ENCODE data around the gene PTDSS2.
"Not testable (repeated sequence)": the region's sequence is repeated elsewhere in the genome, so short reads cannot be mapped to it uniquely, and the experiment has no call there.

The PTDSS2 gene

DNA sequence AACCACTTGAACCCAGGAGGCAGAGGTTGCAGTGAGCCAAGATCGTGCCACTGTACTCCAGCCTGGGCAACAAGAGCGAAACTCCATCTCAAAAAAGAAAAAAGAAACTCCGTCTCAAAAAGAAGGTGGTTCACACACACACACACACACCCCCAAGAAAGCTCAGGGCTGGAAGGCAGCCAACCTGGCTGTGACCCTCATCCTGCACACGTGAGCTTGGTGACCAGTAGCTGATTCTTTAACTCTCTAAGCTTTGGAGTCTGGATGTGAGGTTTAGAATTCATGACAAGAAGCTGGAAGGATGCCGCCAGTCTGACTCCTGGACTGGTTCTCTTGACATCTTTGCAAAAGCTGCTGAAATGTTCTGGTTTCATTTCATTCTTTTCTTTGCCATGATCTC lies 58.9 kb downstream of the PTDSS2 start:
- no peak for DNase-seq

DNA sequence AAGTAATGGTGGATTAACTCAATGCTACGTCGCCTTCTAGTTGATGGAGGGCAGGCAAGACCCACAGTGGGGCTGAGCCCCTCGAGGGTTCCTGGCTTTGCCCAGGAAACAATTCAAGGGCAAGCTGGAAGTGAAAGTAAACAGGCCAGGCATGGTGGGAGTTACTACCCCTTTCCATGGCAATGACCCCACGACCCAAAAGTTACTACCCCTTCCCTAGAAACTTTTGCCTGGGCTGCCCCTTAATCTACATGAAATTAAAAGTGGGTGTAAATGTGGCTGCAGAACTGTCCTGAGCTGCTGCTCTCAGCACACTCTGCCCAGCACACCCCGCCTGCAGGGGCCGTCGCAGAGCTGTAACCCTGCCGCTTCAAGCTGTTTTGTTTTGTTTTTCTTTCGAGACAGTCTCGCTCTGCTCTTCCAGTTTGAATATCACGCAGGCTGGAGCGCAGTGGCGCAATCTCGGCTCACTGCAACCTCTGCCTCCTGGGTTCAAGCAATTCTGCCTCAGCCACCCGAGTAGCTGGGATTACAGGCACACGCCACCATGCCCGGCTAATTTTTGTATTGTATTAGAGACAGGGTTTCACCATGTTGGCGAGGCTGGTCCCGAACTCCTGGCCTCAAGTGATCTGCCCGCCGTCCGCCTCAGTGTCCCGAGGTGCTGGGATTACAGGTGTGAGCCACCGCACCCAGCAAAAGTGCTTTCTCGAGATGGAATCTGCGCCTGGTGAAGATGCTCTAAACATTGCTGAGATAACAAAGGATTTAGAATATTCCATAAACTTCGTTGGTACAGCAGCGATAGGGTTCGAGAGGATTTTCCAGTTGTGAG lies 62.9 kb downstream of the PTDSS2 start:
- no peak for DNase-seq

DNA sequence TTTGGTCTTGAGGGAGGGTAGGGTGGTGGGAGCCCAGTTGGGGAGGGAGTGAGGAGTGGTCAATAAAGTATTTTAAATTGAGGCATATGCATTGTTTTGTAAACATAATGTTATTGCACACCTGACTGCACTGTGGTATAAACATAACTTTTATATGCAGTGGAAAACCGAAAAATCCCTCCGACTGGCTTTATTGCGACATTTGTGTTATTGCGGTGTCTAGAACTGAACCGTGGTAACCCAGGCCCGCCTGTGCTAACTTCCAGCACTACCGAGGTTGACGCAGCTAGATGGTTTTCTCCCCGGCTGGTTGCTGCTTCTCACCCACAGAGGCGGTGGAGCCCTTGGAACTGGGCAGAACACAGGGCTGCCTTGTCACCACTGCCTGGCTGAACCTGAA lies 64.5 kb downstream of the PTDSS2 start:
- DNase-seq, result no peak

DNA sequence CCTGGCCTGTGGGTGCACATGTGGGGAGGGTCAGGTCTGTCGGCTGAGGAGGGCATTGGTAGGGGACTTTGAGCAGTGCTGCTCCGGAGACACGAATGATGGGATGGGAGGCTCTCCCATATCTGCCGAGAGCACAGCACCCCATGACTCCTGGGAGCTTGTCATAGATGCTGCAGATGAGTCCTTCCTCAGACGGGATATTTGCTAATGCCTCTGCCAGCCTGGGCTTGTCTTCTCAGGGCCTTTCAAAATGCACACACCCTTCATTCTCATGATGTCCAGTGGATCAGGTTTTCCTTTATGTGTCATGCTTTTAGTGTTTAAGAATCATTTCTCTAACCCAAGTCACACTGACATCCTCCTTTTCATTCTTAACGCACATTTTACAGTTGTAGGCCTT lies 65.1 kb downstream of the PTDSS2 start:
- DNase-seq, result no peak

DNA sequence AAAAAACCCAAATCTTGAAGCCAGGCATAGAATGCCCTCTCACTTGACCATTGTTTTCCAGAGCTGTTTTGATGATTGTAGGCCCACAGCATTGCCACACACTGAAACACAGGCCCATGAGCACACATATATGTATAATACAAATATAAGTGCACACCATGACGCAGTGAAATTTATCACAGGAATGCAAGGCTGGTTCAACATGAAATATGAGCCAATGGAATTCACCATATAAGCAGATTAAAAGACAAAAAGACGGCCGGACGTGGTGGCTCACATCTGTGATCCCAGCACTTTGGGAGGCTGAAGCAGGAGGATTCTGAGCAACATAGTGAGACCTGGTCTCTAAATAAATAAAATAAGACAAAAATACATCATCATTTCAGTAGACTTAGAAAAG lies 66.3 kb downstream of the PTDSS2 start:
- DNase-seq, result no peak

DNA sequence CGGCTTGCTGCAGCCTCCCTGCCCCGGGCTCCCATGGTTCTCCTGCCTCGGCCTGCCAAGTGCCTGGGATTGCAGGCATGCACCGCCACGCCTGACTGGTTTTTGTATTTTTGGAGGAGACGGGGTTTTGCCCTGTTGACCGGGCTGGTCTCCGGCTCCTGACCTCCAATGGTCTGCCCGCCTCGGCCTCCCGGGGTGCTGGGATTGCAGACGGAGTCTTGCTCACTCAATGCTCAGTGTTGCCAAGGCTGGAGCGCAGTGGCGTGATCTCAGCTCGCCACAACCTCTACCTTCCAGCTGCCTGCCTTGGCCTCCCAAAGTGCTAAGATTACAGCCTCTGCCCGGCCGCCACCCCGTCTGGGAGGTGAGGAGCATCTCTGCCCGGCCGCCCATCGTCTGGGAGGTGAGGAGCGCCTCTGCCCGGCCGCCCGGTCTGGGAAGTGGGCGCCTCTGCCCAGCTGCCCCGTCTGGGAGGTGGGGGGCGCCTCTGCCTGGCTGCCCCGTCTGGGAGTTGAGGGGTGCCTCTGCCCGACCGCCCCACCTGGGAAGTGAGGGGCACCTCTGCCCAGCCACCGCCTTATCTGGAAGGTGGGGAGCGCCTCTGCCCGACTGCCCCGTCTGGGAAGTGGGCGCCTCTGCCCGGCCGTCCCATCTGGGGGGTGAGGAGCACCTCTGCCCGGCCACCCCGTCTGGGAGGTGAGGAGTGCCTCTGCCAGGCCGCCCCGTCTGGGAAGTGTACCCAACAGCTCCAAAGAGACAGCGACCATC lies 67.0 kb downstream of the PTDSS2 start:
- not testable (repeated sequence) for DNase-seq

DNA sequence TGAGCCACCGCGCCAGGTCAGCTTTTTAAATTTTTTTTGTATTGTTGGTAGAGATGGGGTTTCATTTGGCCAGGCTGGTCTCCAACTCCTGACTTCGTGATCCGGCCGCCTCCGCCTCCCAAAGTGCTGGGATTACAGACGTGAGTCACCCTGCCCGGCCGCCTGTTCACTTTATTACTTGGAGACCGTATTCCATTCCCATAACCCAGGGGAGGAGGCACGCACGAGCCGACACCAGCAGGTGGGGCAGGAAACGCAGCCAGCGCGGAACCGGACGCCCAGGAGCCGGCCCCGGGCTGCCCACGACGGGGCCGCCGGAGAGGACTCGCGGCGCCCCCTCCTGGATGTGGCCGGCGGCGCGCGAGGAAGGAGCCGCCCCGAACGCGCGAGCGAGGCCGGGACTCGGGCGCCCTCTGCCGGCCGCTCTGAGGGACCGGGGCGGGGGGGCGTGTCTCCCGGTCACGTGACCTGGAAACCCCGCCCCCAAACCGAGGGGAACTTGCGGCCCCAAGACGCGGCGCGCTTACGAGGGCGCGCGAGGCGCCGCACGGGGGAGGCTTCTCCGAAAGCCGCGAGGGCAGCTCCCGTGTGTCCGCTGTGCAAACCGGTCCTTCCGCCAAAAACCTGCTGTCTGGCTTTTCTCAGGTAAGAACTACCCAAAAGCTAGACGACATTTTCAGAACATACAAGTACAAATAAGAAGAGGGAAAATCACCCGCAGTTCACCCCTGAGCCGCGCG lies 68.6 kb downstream of the PTDSS2 start:
- DNase-seq, result peak; percentile 97

DNA sequence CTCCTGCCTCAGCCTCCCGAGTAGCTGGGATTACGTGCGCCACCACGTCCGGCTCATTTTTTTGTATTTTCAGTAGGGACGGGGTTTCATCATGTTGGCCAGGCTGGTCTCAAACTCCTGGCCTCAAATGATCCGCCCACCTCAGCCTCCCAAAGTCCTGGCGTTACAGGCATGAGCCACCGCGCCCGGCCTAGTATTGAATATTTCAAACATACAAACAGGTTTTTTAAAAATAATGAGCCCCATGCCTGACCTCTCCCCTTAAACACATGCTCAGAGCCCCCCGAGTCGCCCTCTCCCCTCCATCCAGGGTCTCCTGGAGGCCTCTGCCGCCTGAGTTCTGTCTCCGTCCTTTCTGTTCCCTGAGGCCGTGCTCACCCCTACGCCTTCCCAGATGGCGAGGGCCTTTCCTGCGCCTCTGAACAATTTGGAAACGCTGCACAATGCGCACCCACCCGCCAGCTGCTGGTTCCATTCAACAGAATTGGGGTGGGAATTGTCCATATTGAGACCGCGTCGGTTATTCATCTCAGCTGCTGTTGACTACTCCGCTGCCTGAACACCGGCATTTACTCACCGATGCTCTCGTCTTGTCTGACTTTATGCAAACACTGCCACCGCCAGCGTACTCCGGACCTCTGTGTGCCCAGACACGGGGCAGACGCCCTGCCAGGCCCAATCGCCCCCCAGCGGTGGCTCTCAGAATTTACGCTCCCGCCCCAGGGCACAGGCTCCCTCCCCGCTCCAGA lies 70.5 kb downstream of the PTDSS2 start:
- DNase-seq, result no peak

DNA sequence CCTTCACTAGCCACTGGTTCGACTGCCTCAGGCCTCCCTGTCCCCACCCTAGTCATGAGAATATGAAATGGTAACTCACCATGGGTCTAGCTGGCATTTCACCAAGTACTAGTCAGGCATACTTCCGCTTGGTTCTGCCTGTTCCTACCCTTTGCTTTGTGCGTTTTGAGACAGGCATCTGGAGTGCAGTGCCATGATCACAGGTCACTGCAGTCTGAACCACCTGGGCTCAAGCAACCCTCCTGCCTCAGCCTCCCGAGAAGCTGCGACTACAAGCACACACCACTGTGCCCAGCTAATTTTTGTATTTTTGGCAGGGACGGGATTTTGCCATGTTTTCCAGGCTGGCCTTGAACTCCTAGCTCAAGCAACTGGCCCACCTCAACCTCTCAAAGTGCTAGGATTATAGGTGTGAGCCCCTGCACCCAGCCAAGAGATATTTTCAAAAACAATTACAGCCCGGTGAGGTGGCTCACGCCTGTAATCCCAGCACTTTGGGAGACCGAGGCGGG lies 71.2 kb downstream of the PTDSS2 start:
- no peak for DNase-seq

DNA sequence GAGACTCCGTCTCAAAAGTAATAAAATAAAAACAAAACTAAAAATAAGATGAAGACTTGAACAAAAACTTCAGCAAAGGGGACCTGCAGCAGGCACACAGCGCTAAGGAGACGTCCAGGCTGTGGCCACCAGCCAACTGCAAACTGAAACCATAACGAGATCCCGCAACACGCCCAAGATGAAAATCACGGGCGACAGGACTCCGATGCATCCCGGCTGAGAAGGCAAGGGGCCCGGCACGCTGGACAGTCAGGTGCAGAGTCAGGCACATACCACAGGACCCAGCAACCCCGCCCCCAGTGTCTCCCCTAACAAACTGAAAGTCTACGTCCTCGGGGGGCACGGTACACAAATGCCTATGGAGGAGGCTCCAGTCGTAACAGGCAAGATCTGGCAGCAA lies 76.1 kb downstream of the PTDSS2 start:
- no peak for DNase-seq

DNA sequence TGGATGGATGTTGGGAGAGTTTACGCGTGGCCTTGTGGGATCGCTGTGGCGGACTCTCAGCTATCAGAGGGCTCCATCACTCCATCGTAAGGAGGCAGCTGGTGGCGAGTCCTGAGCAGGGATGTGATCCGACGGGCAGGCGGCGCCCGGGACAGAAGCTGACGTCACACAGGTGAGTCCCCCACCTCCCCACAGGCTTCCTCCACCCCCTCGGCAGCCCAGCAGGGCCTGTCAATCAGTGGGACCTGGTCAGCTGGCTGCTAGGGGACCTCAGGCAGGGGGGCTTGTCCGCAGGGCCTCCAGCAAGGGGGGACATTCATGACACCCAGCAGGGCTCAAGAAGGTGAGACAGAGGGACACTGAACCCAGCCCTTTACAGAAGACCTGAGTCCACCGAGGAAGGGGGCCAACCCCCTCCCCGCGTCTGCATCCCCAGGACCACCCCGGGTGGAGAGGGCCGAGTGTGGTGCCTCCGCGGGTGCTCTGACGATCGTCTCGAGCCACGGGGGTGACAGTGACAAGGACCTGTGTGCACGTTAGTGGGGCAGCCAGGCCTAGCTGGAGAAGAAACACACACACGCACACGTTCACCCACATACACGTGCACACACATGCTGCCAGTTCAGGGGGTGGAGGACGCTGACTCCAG lies 78.2 kb downstream of the PTDSS2 start:
- no peak for DNase-seq

DNA sequence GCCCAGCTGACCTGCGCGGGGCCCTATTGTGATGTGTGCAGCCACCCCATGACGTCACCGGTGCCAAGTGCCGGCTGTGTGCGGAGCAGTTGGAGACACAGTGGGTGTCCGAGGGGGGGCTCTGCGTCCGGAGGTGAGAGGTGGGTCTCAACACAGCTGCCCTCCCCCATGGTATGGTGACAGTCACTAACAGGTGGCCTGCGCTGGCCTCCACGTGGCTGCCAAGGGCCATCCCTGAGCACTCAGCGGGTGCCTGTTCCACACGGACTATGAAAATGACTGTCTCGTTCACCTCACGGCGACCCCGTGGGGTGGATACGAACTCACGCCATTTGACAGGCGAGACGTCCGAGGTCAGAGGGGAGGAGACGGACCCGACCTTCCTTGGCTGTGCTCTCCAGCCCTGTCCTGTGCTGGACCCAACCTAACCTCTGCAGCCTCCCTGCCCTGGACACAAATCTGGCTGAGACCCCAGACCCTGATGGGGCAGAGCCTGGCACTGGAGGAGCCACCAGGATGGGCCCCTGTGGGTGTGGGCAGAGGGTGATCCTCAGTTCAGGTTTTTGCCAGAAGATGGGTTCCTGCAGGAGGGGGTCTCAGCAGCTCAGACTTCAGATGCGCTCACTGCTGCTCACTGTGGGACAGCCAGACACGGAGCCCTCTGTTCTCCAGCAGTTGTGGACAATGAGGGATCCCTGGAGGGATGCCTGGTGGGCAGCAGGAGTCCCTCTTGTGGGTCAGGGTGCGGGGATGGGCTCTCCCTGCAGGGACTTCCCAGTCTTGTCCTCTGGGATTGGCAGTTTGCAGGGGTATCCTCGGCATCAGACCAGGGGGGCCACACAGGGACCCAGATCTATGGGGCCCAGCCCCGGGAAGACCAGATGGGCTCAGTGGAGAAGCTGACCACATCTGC lies 79.0 kb downstream of the PTDSS2 start:
- DNase-seq, result no peak

DNA sequence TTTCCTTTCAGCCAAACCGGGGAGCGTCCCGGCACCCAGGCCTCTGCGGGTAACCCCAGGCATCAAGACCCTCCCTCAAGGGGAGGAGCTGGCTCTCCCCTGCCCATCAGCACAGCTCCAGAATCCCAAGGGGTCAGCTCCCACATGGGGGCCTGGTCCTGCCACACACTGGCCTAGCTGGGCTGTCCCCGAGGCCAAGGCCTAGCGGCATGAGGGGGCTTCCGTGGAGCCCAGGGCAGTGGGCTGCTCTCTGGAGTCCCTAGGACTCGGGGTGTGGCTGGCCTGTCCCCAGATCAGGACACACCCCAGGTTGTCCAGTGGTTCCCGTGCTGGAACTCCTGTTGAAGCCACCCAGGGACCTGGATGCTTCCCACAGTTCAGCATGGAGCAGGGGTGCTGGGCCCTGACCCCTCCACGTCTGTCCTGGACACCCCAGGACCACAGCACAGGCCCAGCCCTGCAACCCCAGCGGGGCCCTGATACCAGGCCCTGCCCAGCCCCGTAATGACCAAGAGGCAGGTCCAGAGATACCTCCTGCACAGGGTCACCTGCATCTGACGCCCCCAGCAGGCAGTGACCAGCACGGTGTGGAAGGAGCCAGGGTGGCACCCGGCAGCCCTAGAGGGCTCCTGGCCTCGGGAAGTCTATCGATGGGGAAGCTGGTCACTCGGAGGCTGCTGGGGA lies 79.8 kb downstream of the PTDSS2 start:
- no peak for DNase-seq

DNA sequence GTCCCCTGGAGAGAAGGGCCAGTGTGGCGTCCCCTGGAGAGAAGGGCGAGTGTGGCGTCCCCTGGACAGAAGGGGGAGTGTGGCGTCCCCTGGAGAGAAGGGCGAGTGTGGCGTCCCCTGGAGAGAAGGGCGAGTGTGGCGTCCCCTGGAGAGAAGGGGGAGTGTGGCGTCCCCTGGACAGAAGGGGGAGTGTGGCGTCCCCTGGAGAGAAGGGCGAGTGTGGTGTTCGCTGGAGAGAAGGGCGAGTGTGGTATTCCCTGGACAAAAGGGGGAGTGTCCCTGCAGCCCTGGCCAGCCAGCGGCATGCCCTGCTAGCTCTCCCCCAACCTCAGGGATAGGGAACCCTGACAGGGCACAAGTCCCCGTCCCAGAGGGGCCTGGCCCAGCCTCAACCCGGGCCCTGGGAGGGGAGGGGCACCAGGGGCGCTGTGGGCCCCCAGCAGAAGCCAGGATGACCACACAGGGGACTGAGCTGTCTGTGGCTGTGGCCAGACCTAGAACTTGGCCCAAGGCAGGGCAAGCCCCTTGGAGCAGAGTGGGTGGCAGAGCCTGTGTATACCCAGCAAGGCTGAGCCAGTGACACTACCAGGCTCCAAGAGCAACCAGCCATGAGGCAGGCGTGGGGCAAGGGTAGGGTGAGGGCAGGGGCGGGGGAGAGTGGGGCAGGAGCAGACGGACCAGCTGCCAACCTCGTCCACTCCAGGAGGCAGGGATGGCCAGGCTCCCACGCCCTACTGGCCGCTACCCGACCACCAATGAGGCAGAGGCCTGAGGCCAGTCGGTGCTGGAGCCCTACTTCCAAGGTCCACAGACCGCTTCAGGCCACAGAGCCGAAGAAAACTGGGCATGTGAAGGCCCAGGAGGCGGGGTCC lies 81.1 kb downstream of the PTDSS2 start:
- DNase-seq, result no peak

DNA sequence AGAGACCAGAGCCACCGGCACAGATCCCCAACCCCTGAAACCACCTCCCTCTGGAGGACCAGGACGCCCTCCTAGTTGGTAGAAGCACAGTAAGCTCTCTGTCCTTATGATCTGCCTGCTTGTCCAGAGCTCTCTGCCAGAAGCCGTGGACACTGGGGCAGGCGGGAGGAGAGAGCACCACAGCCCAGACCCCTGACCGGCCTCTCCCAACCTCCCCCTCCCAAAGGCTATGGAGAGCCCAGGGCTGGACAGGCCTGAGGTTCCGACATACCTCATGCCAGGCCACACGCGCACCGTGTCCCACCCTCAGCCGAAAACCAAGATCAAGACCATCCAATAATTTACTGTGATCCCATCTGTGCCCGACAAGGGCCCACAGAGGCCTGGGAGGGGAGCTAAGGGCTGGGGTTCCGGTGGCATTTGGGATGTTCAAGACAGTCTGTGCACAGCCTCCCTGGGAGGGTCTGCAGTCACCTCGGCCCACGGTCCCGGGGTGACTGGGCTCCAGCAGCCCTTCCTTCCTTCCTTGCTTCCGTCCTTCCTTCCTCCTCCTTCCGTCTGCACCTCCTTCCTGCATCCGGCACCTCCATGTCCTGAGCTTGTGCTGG lies 81.9 kb downstream of the PTDSS2 start:
- DNase-seq, result no peak

DNA sequence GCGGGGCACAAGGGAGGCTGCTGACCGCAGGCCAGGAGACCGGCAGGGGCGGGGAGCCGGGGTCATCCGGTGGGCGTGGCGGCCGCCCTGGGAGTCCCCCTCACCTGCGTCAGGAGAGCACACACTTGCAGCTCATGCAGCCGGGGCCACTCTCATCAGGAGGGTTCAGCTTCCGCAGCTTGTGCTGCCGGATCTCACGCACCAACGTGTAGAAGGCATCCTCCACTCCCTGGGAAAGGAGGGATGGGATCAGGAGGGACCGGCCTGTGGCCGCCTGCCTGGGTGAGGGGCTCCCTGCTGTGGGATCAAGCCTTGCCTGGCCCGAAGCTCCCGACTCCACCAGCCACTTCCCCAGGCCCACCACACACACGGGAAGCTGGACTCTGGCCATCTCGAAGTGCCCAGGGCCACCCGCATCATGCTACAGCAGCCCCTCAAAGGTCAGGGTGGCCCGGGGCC lies 82.5 kb downstream of the PTDSS2 start:
- DNase-seq, result no peak

DNA sequence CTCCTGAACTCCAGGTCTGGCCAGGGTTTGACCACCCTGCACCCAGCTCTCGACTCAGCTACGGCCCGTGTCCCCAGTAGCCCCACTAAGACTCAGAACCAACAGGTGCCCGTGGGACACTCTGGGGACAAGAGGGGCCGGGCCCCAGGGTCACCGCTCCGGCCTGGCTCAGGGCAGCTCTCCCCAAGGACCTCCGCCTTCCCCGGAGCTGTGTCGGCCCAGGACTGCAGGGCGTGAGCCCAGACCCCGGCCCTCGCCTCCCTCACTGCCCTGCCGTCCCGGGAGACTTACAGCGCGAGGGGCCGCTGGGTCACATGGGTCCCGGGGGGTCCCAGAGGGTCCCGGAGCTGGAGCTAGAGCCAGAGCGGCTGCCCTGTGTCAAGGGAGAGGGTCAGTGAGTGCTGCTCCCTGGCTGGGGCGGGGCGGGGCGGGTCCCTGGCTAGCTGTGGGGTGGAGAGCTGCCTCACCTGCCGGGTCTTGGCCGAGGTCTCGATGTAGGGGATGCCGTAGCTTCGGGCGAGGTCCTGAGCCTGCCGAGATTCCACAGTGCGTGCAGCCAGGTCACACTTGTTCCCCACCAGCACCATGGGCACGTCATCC lies 83.0 kb downstream of the PTDSS2 start:
- no peak for DNase-seq

All from HCEC 1CT (cell line).